ENCODE data around the gene RHOD. TPM values are rescaled to one million over a fixed set of nuclear protein-coding genes. Genes with fewer than 3 reads are reported as not detected.

The RHOD gene
- polyA plus RNA-seq, 1 of the 3 experiments (the other 2 are of a cell fraction), result not detected

- Histone ChIP-seq H4K20me1 (ENCODE audit: insufficient read depth) (no peaks in the 10 kb centered on the region), H3K27ac (ENCODE audit: low read depth in 2 of 2, low read length in 1 of 2) (no peak overlapping the region), H3K9me3 (no peaks in the 10 kb centered on the region), H3K4me2 (no peak overlapping the region), H3K36me3 (replicated peaks in 1 of 2; ENCODE audit: control insufficient read depth in 1 of 2, insufficient read depth in 2 of 2, low read length in 1 of 2) (no peaks in the 10 kb centered on the region), H2AFZ (ENCODE audit: low read depth) (no peak overlapping the region), H3K4me1 (ENCODE audit: control insufficient read depth in 1 of 2, insufficient read depth in 2 of 2, low read depth in 1 of 2, low read length in 1 of 2) (peaks cover 0 to 3% of the 10 kb centered on the region in 2 experiments; a peak in 1 of 4 replicates), H3K9me2 (no peaks in the 10 kb centered on the region), H3K79me2 (ENCODE audit: insufficient read depth) (no peaks in the 10 kb centered on the region), H3F3A (replicated peaks; ENCODE audit: insufficient read depth) (no peaks in the 10 kb centered on the region), H3K27me3 (ENCODE audit: insufficient read depth) (no peaks in the 10 kb centered on the region), H3K4me3 (ENCODE audit: low read depth in 2 of 2, low read length in 1 of 2) (no peak overlapping the region), H3K9ac (no peak overlapping the region)
- ChIA-PET POLR2A (no interaction called here), CTCF (interaction anchor here (0.6 to 1.5 kb wide), 5 partner anchors 8 to 304 kb away, joined by 3 to 6 read pairs (median 3); no protein-coding TSS in a partner anchor)
- no peak for DNase-seq
- no peak for TF ChIP-seq MXI1 (IDR thresholded peaks at IDR 0.05; ENCODE audit: low read depth, low read length)
- no peak for TF ChIP-seq TCF12 (IDR thresholded peaks at IDR 0.05)
- TF ChIP-seq FOXM1 (IDR thresholded peaks at IDR 0.05; ENCODE audit: low read depth), result no peak
- no peak for TF ChIP-seq TEAD4 (IDR thresholded peaks at IDR 0.05; ENCODE audit: borderline replicate concordance, insufficient read depth)
- no peak for TF ChIP-seq EZH2phosphoT487 (IDR thresholded peaks at IDR 0.05; ENCODE audit: borderline replicate concordance, low read depth)
- TF ChIP-seq FOSL2 (IDR thresholded peaks at IDR 0.05; ENCODE audit: borderline replicate concordance, low read depth), result no peak
- TF ChIP-seq YY1 (IDR thresholded peaks at IDR 0.05; ENCODE audit: low read depth), result no peak
- TF ChIP-seq RCOR1 (IDR thresholded peaks at IDR 0.05; ENCODE audit: low read length), result no peak
- TF ChIP-seq CTCF (IDR thresholded peaks at IDR 0.05), result no peak
- no peak for TF ChIP-seq RXRA (IDR thresholded peaks at IDR 0.05; ENCODE audit: borderline replicate concordance, low read depth)
- no peak for TF ChIP-seq JUND (IDR thresholded peaks at IDR 0.05)
- no peak for TF ChIP-seq ZBTB33 (IDR thresholded peaks at IDR 0.05; ENCODE audit: borderline replicate concordance, low read depth)
- no peak for TF ChIP-seq USF1 (IDR thresholded peaks at IDR 0.05; ENCODE audit: borderline replicate concordance, low read depth)
- TF ChIP-seq, protein P1, sequence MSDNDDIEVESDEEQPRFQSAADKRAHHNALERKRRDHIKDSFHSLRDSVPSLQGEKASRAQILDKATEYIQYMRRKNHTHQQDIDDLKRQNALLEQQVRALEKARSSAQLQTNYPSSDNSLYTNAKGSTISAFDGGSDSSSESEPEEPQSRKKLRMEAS (IDR thresholded peaks at IDR 0.05; ENCODE audit: low read depth), result no peak
- TF ChIP-seq TAF1 (IDR thresholded peaks at IDR 0.05; ENCODE audit: borderline replicate concordance, low read depth, low read length), result no peak
- no peak for TF ChIP-seq NFIC (IDR thresholded peaks at IDR 0.05; ENCODE audit: borderline replicate concordance)
- no peak for TF ChIP-seq CHD2 (IDR thresholded peaks at IDR 0.05; ENCODE audit: low read length, partially characterized antibody)
- no peak for TF ChIP-seq NRF1 (IDR thresholded peaks at IDR 0.05; ENCODE audit: low read depth, low read length)
- no peak for TF ChIP-seq GATA2 (CRISPR knock-in tag; IDR thresholded peaks at IDR 0.05)
- 89% methylated on average over 10 of the region's 11 CpGs for WGBS (ENCODE audit: low lambda C conversion rate)
Observed at GRCh38 chr11:67013511-67014045, 43.1 kb upstream of the RHOD start.

All from SK-N-SH (cell line).